Esophagus squamous epithelium (tissue), 5 donors: ENCODE results near the gene FOXRED2. TPM values are rescaled to one million over a fixed set of nuclear protein-coding genes. Genes with fewer than 3 reads are reported as not detected.

ENCODE experiments used
- DNase-seq: peaks from one replicate; lab custom pipeline; 2025; lab: John Stamatoyannopoulos, UW
- H3K27ac ChIP-seq, 4 donors: fragments of 200-600 bp; sonication (generic); one replicate each; pipeline ENCODE4 v1.5.1; 2016 to 2019; ENCODE audit warnings: mild to moderate bottlenecking in 1 of 4
- H3K27me3 ChIP-seq, 4 donors: fragments of 200-600 bp; sonication (generic); 1 replicate in 3 of 4; 2 replicates in 1 of 4; pipeline versions ENCODE4 v1.5.1 to v1.6.0; 2017 to 2021; ENCODE audit warnings: antibody characterized with exemption in 1 of 4
- H3K36me3 ChIP-seq, 3 donors: fragments of 200-600 bp; sonication (generic); one replicate each; pipeline ENCODE4 v1.5.1; 2016 to 2019
- H3K4me1 ChIP-seq, 3 donors: fragments of 200-600 bp; sonication (generic); one replicate each; pipeline ENCODE4 v1.5.1; 2017 to 2019
- H3K4me3 ChIP-seq, 4 donors: fragments of 200-600 bp; sonication (generic); 1 replicate in 3 of 4; 2 replicates in 1 of 4; pipeline ENCODE4 v1.5.1; 2016 to 2019; ENCODE audit warnings: mild to moderate bottlenecking in 2 of 4, moderate library complexity in 1 of 4
- H3K9me3 ChIP-seq, 3 donors: fragments of 200-600 bp; sonication (generic); one replicate each; pipeline ENCODE4 v1.5.1; 2016 to 2019
- POLR2A ChIP-seq, 4 donors: fragments of 450-650 bp; IDR thresholded peaks; one replicate each; pipeline ENCODE4 v1.6.1; 2017; ENCODE audit warnings: antibody characterized with exemption in 4 of 4, mild to moderate bottlenecking in 4 of 4, moderate library complexity in 3 of 4
- WGBS, 2 donors: methylation state at CpG; one replicate each; pipeline ENCODE4 v1.1.5; 2018; 5-methylcytosine and 5-hydroxymethylcytosine counted together
- intact Hi-C: fragments of 100-400 bp; cut with DNase I; formaldehyde crosslinking; loops from one replicate; pipeline ENCODE4 v1.15.0; 2022
- total RNA-seq, 4 donors: library from RNA; depleted of rRNA; stranded (reverse); fragments of >200 nt; gene quantifications; one replicate each; pipeline ENCODE4 v1.1.0, GENCODE V29; 2016
- TF ChIP-seq, protein P1 (sequence below), 6 experiments: fragments of 450-650 bp in 4 of 6; fragments of 200-600 bp in 2 of 6; sonication (generic) in 2 of 6; IDR thresholded peaks; one replicate each; pipeline ENCODE4 v1.5.1; 2016 to 2019; ENCODE audit warnings: antibody characterized with exemption in 6 of 6, mild to moderate bottlenecking in 4 of 6, moderate library complexity in 4 of 6
- donor health status: DM: yes; HTN: yes; CAD: no.

Gene FOXRED2
- total RNA-seq, 4 donors from 2014 or later, result 3.8 to 21.0 (median 7.6) TPM

GRCh38 chr22:36491155-36491554, 15.7 kb downstream of the FOXRED2 start:
- Histone ChIP-seq H3K36me3 (peaks cover 4 to 65% (median 7%) of the 10 kb centered on the region in 3 donors), H3K27ac (no peak overlapping the region), H3K9me3 (peaks cover 0 to 7% (median 6%) of the 10 kb centered on the region in 3 donors), H3K4me3 (no peak overlapping the region), H3K4me1 (no peaks in the 10 kb centered on the region), H3K27me3 (no peaks in the 10 kb centered on the region)
- TF ChIP-seq, protein P1, sequence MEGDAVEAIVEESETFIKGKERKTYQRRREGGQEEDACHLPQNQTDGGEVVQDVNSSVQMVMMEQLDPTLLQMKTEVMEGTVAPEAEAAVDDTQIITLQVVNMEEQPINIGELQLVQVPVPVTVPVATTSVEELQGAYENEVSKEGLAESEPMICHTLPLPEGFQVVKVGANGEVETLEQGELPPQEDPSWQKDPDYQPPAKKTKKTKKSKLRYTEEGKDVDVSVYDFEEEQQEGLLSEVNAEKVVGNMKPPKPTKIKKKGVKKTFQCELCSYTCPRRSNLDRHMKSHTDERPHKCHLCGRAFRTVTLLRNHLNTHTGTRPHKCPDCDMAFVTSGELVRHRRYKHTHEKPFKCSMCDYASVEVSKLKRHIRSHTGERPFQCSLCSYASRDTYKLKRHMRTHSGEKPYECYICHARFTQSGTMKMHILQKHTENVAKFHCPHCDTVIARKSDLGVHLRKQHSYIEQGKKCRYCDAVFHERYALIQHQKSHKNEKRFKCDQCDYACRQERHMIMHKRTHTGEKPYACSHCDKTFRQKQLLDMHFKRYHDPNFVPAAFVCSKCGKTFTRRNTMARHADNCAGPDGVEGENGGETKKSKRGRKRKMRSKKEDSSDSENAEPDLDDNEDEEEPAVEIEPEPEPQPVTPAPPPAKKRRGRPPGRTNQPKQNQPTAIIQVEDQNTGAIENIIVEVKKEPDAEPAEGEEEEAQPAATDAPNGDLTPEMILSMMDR (IDR thresholded peaks at IDR 0.05), result no peak
- TF ChIP-seq POLR2A (IDR thresholded peaks at IDR 0.05), result no peak
- no peak for DNase-seq
- WGBS, 2 donors, result 83 to 85% methylated on average over 7 of the region's 7 CpGs
- intact Hi-C loops, result no loop called here

- Histone ChIP-seq H3K27me3 (no peaks in the 10 kb centered on the region), H3K27ac (no peak overlapping the region), H3K4me1 (peaks cover 7 to 21% (median 11%) of the 10 kb centered on the region in 3 donors), H3K36me3 (peaks cover 2 to 36% (median 4%) of the 10 kb centered on the region in 3 donors), H3K9me3 (peaks cover 0 to 7% (median 6%) of the 10 kb centered on the region in 3 donors), H3K4me3 (no peak overlapping the region)
- WGBS, 2 donors, result 86 to 90% methylated on average over 10 to 12 of the region's 13 CpGs
- DNase-seq, result no peak
- TF ChIP-seq, protein P1 (IDR thresholded peaks at IDR 0.05), result peak; percentile 43 to 64 (median 56)
- no peak for TF ChIP-seq POLR2A (IDR thresholded peaks at IDR 0.05)
- intact Hi-C loops, result no loop called here
Observed at GRCh38 chr22:36486619-36487384, 20.0 kb downstream of the FOXRED2 start.

- H3K27ac ChIP-seq, result peak within 1 kb of the TSS; percentile 96 to 99 (median 99)
- no peaks in the 10 kb centered on the region for H3K9me3 ChIP-seq
- peak in 3 of 4 donors; percentile 81 to 85 (median 84) for TF ChIP-seq POLR2A (IDR thresholded peaks at IDR 0.05)
- TF ChIP-seq, protein P1 (IDR thresholded peaks at IDR 0.05), result peak in 1 of 6 experiments; percentile 7
- peak; percentile 81 for DNase-seq
- H3K4me3 ChIP-seq, result peak within 1 kb of the TSS; percentile 46 to 81 (median 72)
- H3K36me3 ChIP-seq, result peaks cover 7 to 36% (median 30%) of the 10 kb centered on the region in 3 donors
- intact Hi-C loops, result no loop called here
- H3K4me1 ChIP-seq, result peaks cover 16 to 41% (median 18%) of the 10 kb centered on the region in 3 donors
- H3K27me3 ChIP-seq, result no peaks in the 10 kb centered on the region
- WGBS, 2 donors, result 0 to 1% methylated on average over 39 to 51 of the region's 62 CpGs
Observed at GRCh38 chr22:36481393-36482168, 25.3 kb downstream of the FOXRED2 start, which contains the start of gene TXN2. Gene TXN2, minus strand, starts transcription at chr22:36481640. Its CDS starts 803 bp downstream, at chr22:36480837.

DNA sequence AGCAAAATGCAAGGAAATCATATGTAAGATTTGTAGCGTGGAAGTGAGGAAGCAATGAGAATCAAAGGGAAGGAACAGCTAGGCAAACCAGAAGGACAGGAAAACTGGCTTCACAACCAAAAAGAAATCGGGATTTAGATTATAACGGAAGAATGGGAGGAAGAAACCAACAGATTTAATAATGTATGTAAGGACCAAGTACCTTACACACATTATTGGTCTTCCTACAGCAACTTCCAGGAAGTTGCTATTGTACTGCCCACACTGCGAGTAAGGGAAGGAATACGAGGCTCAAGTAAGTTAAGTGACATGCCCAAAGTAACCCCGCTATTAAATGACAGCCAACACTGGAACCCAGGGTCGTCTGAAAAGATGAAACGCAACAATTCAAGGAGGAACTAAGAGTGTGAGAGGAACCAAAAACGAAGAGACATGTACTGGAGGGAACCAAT, 25.9 kb downstream of the FOXRED2 start:
- Histone ChIP-seq H3K4me1 (peaks cover 16 to 41% (median 18%) of the 10 kb centered on the region in 3 donors), H3K4me3 (peak overlapping the region; percentile 46 to 81 (median 72)), H3K27me3 (no peaks in the 10 kb centered on the region), H3K27ac (peak overlapping the region; percentile 96 to 99 (median 99)), H3K9me3 (no peaks in the 10 kb centered on the region), H3K36me3 (peaks cover 7 to 42% (median 36%) of the 10 kb centered on the region in 3 donors)
- 6 to 7% methylated on average over 9 of the region's 9 CpGs for WGBS, 2 donors
- TF ChIP-seq, protein P1 (IDR thresholded peaks at IDR 0.05), result no peak
- no peak for TF ChIP-seq POLR2A (IDR thresholded peaks at IDR 0.05)
- no peak for DNase-seq
- intact Hi-C loops, result no loop called here
